ENCODE results near the gene MKX. TPM values are rescaled to one million over a fixed set of nuclear protein-coding genes. Genes with fewer than 3 reads are reported as not detected.

Gene MKX
- total RNA-seq, 2 experiments from 2014 or later = 0.81 to 1.1 TPM

GRCh38 chr10:27644307-27644939 is 101.2 kb downstream of the MKX start:
- Mint-ChIP-seq H3K27ac (no peak overlapping the region), H3K9me3 (peaks cover 2% of the 10 kb centered on the region), H3K4me1 (ENCODE audit: low read depth) (no peaks in the 10 kb centered on the region), H3K27me3 (peaks cover 5% of the 10 kb centered on the region), H3K4me3 (no peak overlapping the region), H3K36me3 (ENCODE audit: low read depth) (no peaks in the 10 kb centered on the region)
- intact Hi-C loops (cut with micrococcal nuclease) = no loop called here
- no peak for TF ChIP-seq CTCF (IDR thresholded peaks at IDR 0.05)
- ChIA-PET CTCF (interaction anchor here (1.7 kb wide), 1 partner anchor 12 kb away, joined by 3 read pairs; no protein-coding TSS in a partner anchor), POLR2A (no interaction called here)
- DNase-seq = no peak
- no peak for ATAC-seq

- H3K9me3 Mint-ChIP-seq = peaks cover 2% of the 10 kb centered on the region
- CTCF ChIA-PET = interaction anchor here (1.6 kb wide), 1 partner anchor 10 kb away, joined by 5 read pairs; no protein-coding TSS in a partner anchor
- H3K27me3 Mint-ChIP-seq = peaks cover 2% of the 10 kb centered on the region
- H3K36me3 Mint-ChIP-seq (ENCODE audit: low read depth) = no peaks in the 10 kb centered on the region
- DNase-seq (no peak), ATAC-seq (no peak)
- TF ChIP-seq CTCF (IDR thresholded peaks at IDR 0.05) = no peak
- intact Hi-C loops (cut with micrococcal nuclease) = no loop called here
- POLR2A ChIA-PET = no interaction called here
- no peak overlapping the region for H3K4me3 Mint-ChIP-seq
- H3K27ac Mint-ChIP-seq = no peak overlapping the region
- peaks cover 2% of the 10 kb centered on the region for H3K4me1 Mint-ChIP-seq (ENCODE audit: low read depth)
Observed at GRCh38 chr10:27643301-27643700, 102.3 kb downstream of the MKX start.

GRCh38 chr10:27642023-27642589 is 103.5 kb downstream of the MKX start:
- Mint-ChIP-seq H3K4me3 (no peak overlapping the region), H3K9me3 (peaks cover 2% of the 10 kb centered on the region), H3K36me3 (ENCODE audit: low read depth) (no peaks in the 10 kb centered on the region), H3K27me3 (peaks cover under 1% of the 10 kb centered on the region), H3K27ac (no peak overlapping the region), H3K4me1 (ENCODE audit: low read depth) (peaks cover 2% of the 10 kb centered on the region)
- intact Hi-C loops (cut with micrococcal nuclease) = no loop called here
- ChIA-PET CTCF (interaction anchor here (1.6 kb wide), 1 partner anchor 11 kb away, joined by 5 read pairs; no protein-coding TSS in a partner anchor), POLR2A (no interaction called here)
- ATAC-seq = no peak
- TF ChIP-seq CTCF (IDR thresholded peaks at IDR 0.05) = no peak
- DNase-seq = no peak

GRCh38 chr10:27638071-27638750 is 107.4 kb downstream of the MKX start:
- no peaks in the 10 kb centered on the region for H3K36me3 Mint-ChIP-seq (ENCODE audit: low read depth)
- no peaks in the 10 kb centered on the region for H3K27me3 Mint-ChIP-seq
- ATAC-seq = no peak
- TF ChIP-seq CTCF (IDR thresholded peaks at IDR 0.05) = no peak
- peaks cover 2% of the 10 kb centered on the region for H3K4me1 Mint-ChIP-seq (ENCODE audit: low read depth)
- peaks cover 2% of the 10 kb centered on the region for H3K9me3 Mint-ChIP-seq
- no peak overlapping the region for H3K27ac Mint-ChIP-seq
- CTCF ChIA-PET = interaction anchor here (0.6 kb wide), 1 partner anchor 618 kb away, joined by 3 read pairs; no protein-coding TSS in a partner anchor
- POLR2A ChIA-PET = no interaction called here
- intact Hi-C loops (cut with micrococcal nuclease) = no loop called here
- no peak overlapping the region for H3K4me3 Mint-ChIP-seq
- DNase-seq = no peak

- TF ChIP-seq CTCF (IDR thresholded peaks at IDR 0.05) = no peak
- H3K27ac Mint-ChIP-seq = no peak overlapping the region
- no peak for DNase-seq
- no peaks in the 10 kb centered on the region for H3K36me3 Mint-ChIP-seq (ENCODE audit: low read depth)
- ATAC-seq = no peak
- ChIA-PET POLR2A (no interaction called here), CTCF (interaction anchor here (0.6 kb wide), 1 partner anchor 618 kb away, joined by 3 read pairs; no protein-coding TSS in a partner anchor)
- H3K4me3 Mint-ChIP-seq = no peak overlapping the region
- no peaks in the 10 kb centered on the region for H3K27me3 Mint-ChIP-seq
- peaks cover 2% of the 10 kb centered on the region for H3K4me1 Mint-ChIP-seq (ENCODE audit: low read depth)
- intact Hi-C loops (cut with micrococcal nuclease) = no loop called here
- peaks cover 2% of the 10 kb centered on the region for H3K9me3 Mint-ChIP-seq
Observed at GRCh38 chr10:27637601-27638000, 108.0 kb downstream of the MKX start.

All from activated CD8-positive, alpha-beta T cell treated with anti-CD3 and anti-CD28 coated beads for 36 hours (primary cell).